Body of pancreas (tissue), 4 donors: ENCODE results near the gene PRMT7.

Experiments used
- POLR2A ChIP-seq, 3 donors: fragments of 450-650 bp; IDR thresholded peaks; one replicate each; pipeline ENCODE4 v1.6.1; 2016; ENCODE audit warnings: antibody characterized with exemption in 3 of 3, mild to moderate bottlenecking in 2 of 3
- TF ChIP-seq, protein P1 (sequence below), 7 experiments: fragments of 450-650 bp in 4 of 7; fragments of 200-600 bp in 3 of 7; sonication (generic) in 3 of 7; IDR thresholded peaks; one replicate each; pipeline ENCODE4 v1.5.1; 2016 to 2019; ENCODE audit warnings: antibody characterized with exemption in 7 of 7

DNA sequence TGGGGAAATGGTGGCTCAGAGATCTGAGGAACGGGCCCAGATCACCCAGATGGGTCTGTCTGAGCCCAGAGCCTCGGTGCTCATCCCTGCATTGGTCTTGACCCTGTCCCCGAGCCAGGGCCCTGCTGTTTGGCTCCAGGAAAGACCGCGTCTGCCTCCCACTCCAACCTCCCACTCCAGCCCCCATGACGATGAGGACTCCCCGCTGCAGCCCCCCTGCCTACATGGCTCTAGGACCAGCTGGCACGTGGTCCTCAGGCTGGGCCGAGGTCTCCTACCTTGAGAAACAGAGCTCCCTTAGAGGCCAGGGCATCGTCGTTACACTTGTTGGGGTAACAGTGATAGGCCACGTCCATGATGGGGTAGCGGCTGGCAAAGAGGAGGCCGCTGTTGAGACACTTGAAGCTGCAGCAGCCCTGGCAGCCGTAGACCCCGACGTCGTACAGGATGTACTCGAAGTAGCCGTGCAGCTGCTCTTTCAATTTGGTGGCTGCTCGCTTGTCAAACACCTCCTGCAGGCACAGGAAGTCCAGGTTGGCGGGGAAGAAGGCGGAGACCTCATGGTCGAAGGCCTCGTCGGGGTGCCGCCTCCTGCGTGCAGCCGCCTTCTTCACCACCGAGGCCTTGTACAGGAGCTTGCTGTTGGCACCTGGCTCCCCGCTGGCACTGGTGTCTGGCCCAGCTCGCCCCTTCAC is 59.9 kb downstream of the PRMT7 start:
- TF ChIP-seq, protein P1, sequence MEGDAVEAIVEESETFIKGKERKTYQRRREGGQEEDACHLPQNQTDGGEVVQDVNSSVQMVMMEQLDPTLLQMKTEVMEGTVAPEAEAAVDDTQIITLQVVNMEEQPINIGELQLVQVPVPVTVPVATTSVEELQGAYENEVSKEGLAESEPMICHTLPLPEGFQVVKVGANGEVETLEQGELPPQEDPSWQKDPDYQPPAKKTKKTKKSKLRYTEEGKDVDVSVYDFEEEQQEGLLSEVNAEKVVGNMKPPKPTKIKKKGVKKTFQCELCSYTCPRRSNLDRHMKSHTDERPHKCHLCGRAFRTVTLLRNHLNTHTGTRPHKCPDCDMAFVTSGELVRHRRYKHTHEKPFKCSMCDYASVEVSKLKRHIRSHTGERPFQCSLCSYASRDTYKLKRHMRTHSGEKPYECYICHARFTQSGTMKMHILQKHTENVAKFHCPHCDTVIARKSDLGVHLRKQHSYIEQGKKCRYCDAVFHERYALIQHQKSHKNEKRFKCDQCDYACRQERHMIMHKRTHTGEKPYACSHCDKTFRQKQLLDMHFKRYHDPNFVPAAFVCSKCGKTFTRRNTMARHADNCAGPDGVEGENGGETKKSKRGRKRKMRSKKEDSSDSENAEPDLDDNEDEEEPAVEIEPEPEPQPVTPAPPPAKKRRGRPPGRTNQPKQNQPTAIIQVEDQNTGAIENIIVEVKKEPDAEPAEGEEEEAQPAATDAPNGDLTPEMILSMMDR (IDR thresholded peaks at IDR 0.05) = no peak
- no peak for TF ChIP-seq POLR2A (IDR thresholded peaks at IDR 0.05)
